IMR-90 (cell line): ENCODE measurements around the gene TRMT6. TPM values are rescaled to one million over a fixed set of nuclear protein-coding genes. Genes with fewer than 3 reads are reported as not detected.

ENCODE experiments used
- ATAC-seq: fragments of 200-7000 bp; cut with Tn5 transposase; 2 replicates; pipeline ENCODE4 v1.9.1; 2020; ENCODE audit warnings: low read depth, mild to moderate bottlenecking, moderate library complexity
- BruUV-seq: library from RNA; stranded (reverse); fragments of 400-500 nt; replicated peaks from 2 replicates; lab custom pipeline; 2021; lab: Mats Ljungman, UMichigan
- CTCF ChIA-PET: fragments of 300-600 bp; formaldehyde crosslinking; extraction: SDS; loops from one replicate; lab custom pipeline; 2021; ENCODE audit warnings: antibody characterized with exemption; lab: Yijun Ruan, JAX
- POLR2A ChIA-PET: fragments of 300-600 bp; sonication (Branson Sonifier 250); formaldehyde crosslinking; loops from one replicate; lab custom pipeline; 2022; ENCODE audit warnings: antibody characterized with exemption; ENCODE audit not compliant: unreplicated experiment; lab: Charles Lee
- DNase-seq: peaks from one replicate; pipeline ENCODE4 v3.0.0; 2013
- H2AFZ ChIP-seq: replicated peaks from 2 replicates; pipeline ENCODE3; 2013; ENCODE audit warnings: low read length, mild to moderate bottlenecking; ENCODE audit not compliant: poor library complexity
- H2AK5ac ChIP-seq: 2 replicates; pipeline ENCODE4 v1.6.1; 2013; ENCODE audit warnings: low read depth, low read length, inconsistent platforms
- H2AK9ac ChIP-seq: replicated peaks from 2 replicates; pipeline ENCODE3; 2013; ENCODE audit warnings: mild to moderate bottlenecking, low read depth, low read length, moderate library complexity; ENCODE audit not compliant: poor library complexity
- H2BK120ac ChIP-seq: 2 replicates; pipeline ENCODE4 v1.6.1; 2013; ENCODE audit warnings: low read depth, low read length, inconsistent platforms
- H2BK15ac ChIP-seq: 3 replicates; pipeline ENCODE4 v1.6.1; 2013; ENCODE audit warnings: low read depth, low read length, inconsistent platforms
- H2BK20ac ChIP-seq: 2 replicates; pipeline ENCODE4 v1.6.1; 2013; ENCODE audit warnings: low read depth, mild to moderate bottlenecking, inconsistent platforms, low read length, moderate library complexity
- H2BK5ac ChIP-seq: 2 replicates; pipeline ENCODE4 v1.6.1; 2013; ENCODE audit warnings: mild to moderate bottlenecking, low read depth, low read length, inconsistent platforms; ENCODE audit not compliant: poor library complexity, severe bottlenecking
- H3K14ac ChIP-seq: replicated peaks from 2 replicates; pipeline ENCODE4 v1.6.1; 2013; ENCODE audit warnings: low read depth, low read length, inconsistent platforms
- H3K18ac ChIP-seq: 2 replicates; pipeline ENCODE4 v1.6.1; 2013; ENCODE audit warnings: low read depth, low read length, control low read depth
- H3K23ac ChIP-seq: 2 replicates; pipeline ENCODE4 v1.6.1; 2013; ENCODE audit warnings: low read depth, low read length, inconsistent platforms
- H3K27ac ChIP-seq: 2 replicates; pipeline ENCODE4 v1.5.1; 2013; ENCODE audit warnings: mild to moderate bottlenecking, control low read depth, low read length; ENCODE audit not compliant: insufficient read depth
- H3K27me3 ChIP-seq: 2 replicates; pipeline ENCODE4 v1.6.1; 2013; ENCODE audit warnings: low read length; ENCODE audit not compliant: control insufficient read depth, insufficient read depth
- H3K36me3 ChIP-seq: 2 replicates; pipeline ENCODE4 v1.6.1; 2013; ENCODE audit warnings: low read length, mixed read lengths; ENCODE audit not compliant: control insufficient read depth, insufficient read depth
- H3K4ac ChIP-seq: 2 replicates; pipeline ENCODE4 v1.6.1; 2013; ENCODE audit warnings: low read depth, low read length, inconsistent platforms
- H3K4me1 ChIP-seq: 2 replicates; pipeline ENCODE4 v1.6.1; 2013; ENCODE audit warnings: low read length, mixed read lengths; ENCODE audit not compliant: control insufficient read depth, insufficient read depth
- H3K4me2 ChIP-seq: 2 replicates; pipeline ENCODE4 v1.6.1; 2013; ENCODE audit warnings: low read depth, mild to moderate bottlenecking, control low read depth, low read length, moderate library complexity
- H3K4me3 ChIP-seq: 2 replicates; pipeline ENCODE4 v1.5.1; 2013; ENCODE audit warnings: low read depth, mild to moderate bottlenecking, control low read depth, low read length, moderate library complexity; ENCODE audit not compliant: insufficient read depth
- H3K56ac ChIP-seq: 2 replicates; pipeline ENCODE4 v1.6.1; 2013; ENCODE audit warnings: low read length, inconsistent platforms; ENCODE audit not compliant: insufficient read depth; ENCODE audit errors: extremely low read depth
- H3K79me1 ChIP-seq, 2 experiments: 2 replicates each; pipeline ENCODE4 v1.6.1; 2013; ENCODE audit warnings: low read length in 2 of 2, inconsistent platforms in 1 of 2, low read depth in 1 of 2
- H3K9ac ChIP-seq: 2 replicates; pipeline ENCODE4 v1.6.1; 2013; ENCODE audit warnings: low read depth, low read length, control low read depth
- H3K9me1 ChIP-seq: 2 replicates; pipeline ENCODE4 v1.6.1; 2013; ENCODE audit warnings: low read length, inconsistent platforms; ENCODE audit not compliant: insufficient read depth
- H3K9me3 ChIP-seq: 2 replicates; pipeline ENCODE4 v1.6.1; 2013; ENCODE audit warnings: low read length; ENCODE audit not compliant: control insufficient read depth, insufficient read depth
- H4K20me1 ChIP-seq: 2 replicates; pipeline ENCODE4 v1.6.1; 2013; ENCODE audit warnings: low read length, inconsistent platforms; ENCODE audit not compliant: insufficient read depth
- H4K5ac ChIP-seq: 2 replicates; pipeline ENCODE4 v1.6.1; 2013; ENCODE audit warnings: mild to moderate bottlenecking, low read depth, low read length, control low read depth
- H4K8ac ChIP-seq, 2 experiments: 2 replicates each; pipeline ENCODE4 v1.6.1; 2013; ENCODE audit warnings: low read depth in 2 of 2, low read length in 2 of 2, control low read depth in 1 of 2, inconsistent platforms in 1 of 2
- H4K91ac ChIP-seq: 2 replicates; pipeline ENCODE4 v1.6.1; 2013; ENCODE audit warnings: low read depth, low read length, inconsistent platforms; ENCODE audit not compliant: insufficient read depth
- BHLHE40 ChIP-seq: fragments of 150-350 bp; IDR thresholded peaks from 2 replicates; pipeline ENCODE4 v1.6.1; 2016; ENCODE audit warnings: mild to moderate bottlenecking, low read depth, low read length
- CEBPB ChIP-seq: IDR thresholded peaks from 2 replicates; pipeline ENCODE4 v1.6.1; 2012; ENCODE audit warnings: low read depth, low read length, improper control_type of control experiment
- CHD1 ChIP-seq: IDR thresholded peaks from 2 replicates; pipeline ENCODE4 v1.6.1; 2012; ENCODE audit warnings: low read depth, low read length, improper control_type of control experiment
- ELK1 ChIP-seq: fragments of 150-350 bp; IDR thresholded peaks from 2 replicates; pipeline ENCODE4 v1.6.1; 2016; ENCODE audit warnings: low read depth, mild to moderate bottlenecking, low read length, moderate library complexity, borderline replicate concordance
- FOS ChIP-seq: fragments of 150-350 bp; IDR thresholded peaks from 2 replicates; pipeline ENCODE4 v1.6.1; 2016; ENCODE audit warnings: low read depth, low read length
- MAFK ChIP-seq: IDR thresholded peaks from 2 replicates; pipeline ENCODE4 v1.6.1; 2012; ENCODE audit warnings: low read depth, low read length, improper control_type of control experiment
- MAZ ChIP-seq: IDR thresholded peaks from 2 replicates; pipeline ENCODE4 v1.6.1; 2012; ENCODE audit warnings: low read depth, mild to moderate bottlenecking, low read length, improper control_type of control experiment, moderate library complexity, borderline replicate concordance
- MXI1 ChIP-seq: IDR thresholded peaks from 2 replicates; pipeline ENCODE4 v1.6.1; 2012; ENCODE audit warnings: low read depth, mild to moderate bottlenecking, low read length, moderate library complexity, borderline replicate concordance
- NFE2L2 ChIP-seq: fragments of 150-350 bp; IDR thresholded peaks from 2 replicates; pipeline ENCODE4 v1.6.1; 2016; ENCODE audit warnings: low read depth, mild to moderate bottlenecking, low read length
- POLR2A ChIP-seq: IDR thresholded peaks from 2 replicates; pipeline ENCODE4 v1.6.1; 2012; ENCODE audit warnings: mild to moderate bottlenecking, low read depth, low read length
- RAD21 ChIP-seq: IDR thresholded peaks from 2 replicates; pipeline ENCODE4 v1.6.1; 2012; ENCODE audit warnings: low read length, improper control_type of control experiment
- RCOR1 ChIP-seq: IDR thresholded peaks from 2 replicates; pipeline ENCODE4 v1.6.1; 2012; ENCODE audit warnings: mild to moderate bottlenecking, low read length, improper control_type of control experiment; ENCODE audit not compliant: insufficient replicate concordance
- RFX5 ChIP-seq: IDR thresholded peaks from 2 replicates; pipeline ENCODE4 v1.8.0; 2012; ENCODE audit warnings: low read depth, mild to moderate bottlenecking, low read length, moderate library complexity
- SMC3 ChIP-seq: fragments of 150-350 bp; IDR thresholded peaks from 2 replicates; pipeline ENCODE4 v1.6.1; 2016; ENCODE audit warnings: low read depth, mild to moderate bottlenecking, antibody characterized with exemption, low read length, moderate library complexity
- USF2 ChIP-seq: fragments of 150-350 bp; IDR thresholded peaks from 2 replicates; pipeline ENCODE4 v1.6.1; 2017; ENCODE audit warnings: mild to moderate bottlenecking, antibody characterized with exemption, low read length, low read depth
- WGBS, 2 experiments: methylation state at CpG; one replicate each; pipeline versions ENCODE4 v1.1.5 to v1.1.7; 2013; ENCODE audit warnings: missing lambda C conversion rate in 2 of 2; ENCODE audit not compliant: insufficient read length in 1 of 2; ENCODE audit errors: extremely low coverage in 2 of 2; 5-methylcytosine and 5-hydroxymethylcytosine counted together
- dilution Hi-C: fragments of 300-500 bp; cut with HindIII; formaldehyde crosslinking; loops from one replicate; pipeline ENCODE4 v1.14.3; 2018; ENCODE audit warnings: low sequenced_read_pairs; ENCODE audit not compliant: unreplicated experiment
- in situ Hi-C: fragments of 300-500 bp; cut with MboI; formaldehyde crosslinking; loops from 3 replicates; pipeline ENCODE4 v1.14.3; 2019; ENCODE audit warnings: low sequenced_read_pairs, inconsistent platforms, mixed read lengths
- intact Hi-C: fragments of 100-400 bp; cut with micrococcal nuclease; formaldehyde crosslinking; loops from 2 replicates; pipeline ENCODE4 v1.10.0; 2022
- polyA plus RNA-seq, 3 experiments: library from polyadenylated mRNA; depleted of rRNA; stranded (reverse); fragments of >200 nt; gene quantifications; 2 replicates each; pipeline ENCODE4 v1.2.3, GENCODE V29; 2012; ENCODE audit warnings: low replicate concordance in 1 of 3
- total RNA-seq: library from RNA; depleted of rRNA; stranded (reverse); fragments of >200 nt; gene quantifications from 2 replicates; pipeline ENCODE4 v1.2.3, GENCODE V29; 2012
- TF ChIP-seq, protein P1 (sequence below): conservative IDR thresholded peaks from 2 replicates; pipeline ENCODE4 v1.5.1; 2012; ENCODE audit warnings: mild to moderate bottlenecking, low read depth, low read length, improper control_type of control experiment

TRMT6 gene
- total and polyA plus RNA-seq, 2 of the 4 experiments (the other 2 are of a cell fraction): 7.2 to 8.0 TPM

GRCh38 chr20:5914859-5915258, 35.5 kb downstream of the TRMT6 start:
- H3K4me1 ChIP-seq: peaks cover 5% of the 10 kb centered on the region
- ChIA-PET POLR2A (no interaction called here), CTCF (no interaction called here)
- DNase-seq (no peak), ATAC-seq (no peak)
- H3K56ac ChIP-seq: no peak overlapping the region
- no peak overlapping the region for H2BK5ac ChIP-seq
- H3K18ac ChIP-seq: no peak overlapping the region
- no peaks in the 10 kb centered on the region for H3K9me3 ChIP-seq
- no peak overlapping the region for H2BK15ac ChIP-seq
- H2AK5ac ChIP-seq: no peak overlapping the region
- no peak overlapping the region for H2BK120ac ChIP-seq
- dilution Hi-C loops: no loop called here
- H3K36me3 ChIP-seq: no peaks in the 10 kb centered on the region
- H4K5ac ChIP-seq: no peak overlapping the region
- no peak overlapping the region for H3K14ac ChIP-seq
- H2BK20ac ChIP-seq: no peak overlapping the region
- H2AK9ac ChIP-seq: no peak overlapping the region
- no TSS peak for BruUV-seq
- in situ Hi-C loops: no loop called here
- H3K4ac ChIP-seq: no peak overlapping the region
- no peak overlapping the region for H3K9ac ChIP-seq
- H3K27me3 ChIP-seq: peaks cover 6% of the 10 kb centered on the region
- WGBS, 2 experiments: no CpG with 5 or more reads among the region's 1 CpG
- no peak overlapping the region for H2AFZ ChIP-seq
- no peaks in the 10 kb centered on the region for H3K79me1 ChIP-seq
- 0 out of 2 replicates have a peak, but pooled peaks cover 4% of the 10 kb centered on the region for H3K9me1 ChIP-seq
- intact Hi-C loops: no loop called here
- H4K91ac ChIP-seq: no peak overlapping the region
- TF ChIP-seq FOS: no peak
- no peak for TF ChIP-seq CHD1
- no peak for TF ChIP-seq RCOR1
- no peak for TF ChIP-seq CEBPB
- TF ChIP-seq NFE2L2: no peak
- no peak for TF ChIP-seq RFX5
- no peak for TF ChIP-seq USF2
- TF ChIP-seq ELK1: no peak
- TF ChIP-seq BHLHE40: no peak
- no peak for TF ChIP-seq MXI1
- TF ChIP-seq RAD21: no peak
- TF ChIP-seq POLR2A: no peak
- TF ChIP-seq MAFK: no peak
- TF ChIP-seq, protein P1, sequence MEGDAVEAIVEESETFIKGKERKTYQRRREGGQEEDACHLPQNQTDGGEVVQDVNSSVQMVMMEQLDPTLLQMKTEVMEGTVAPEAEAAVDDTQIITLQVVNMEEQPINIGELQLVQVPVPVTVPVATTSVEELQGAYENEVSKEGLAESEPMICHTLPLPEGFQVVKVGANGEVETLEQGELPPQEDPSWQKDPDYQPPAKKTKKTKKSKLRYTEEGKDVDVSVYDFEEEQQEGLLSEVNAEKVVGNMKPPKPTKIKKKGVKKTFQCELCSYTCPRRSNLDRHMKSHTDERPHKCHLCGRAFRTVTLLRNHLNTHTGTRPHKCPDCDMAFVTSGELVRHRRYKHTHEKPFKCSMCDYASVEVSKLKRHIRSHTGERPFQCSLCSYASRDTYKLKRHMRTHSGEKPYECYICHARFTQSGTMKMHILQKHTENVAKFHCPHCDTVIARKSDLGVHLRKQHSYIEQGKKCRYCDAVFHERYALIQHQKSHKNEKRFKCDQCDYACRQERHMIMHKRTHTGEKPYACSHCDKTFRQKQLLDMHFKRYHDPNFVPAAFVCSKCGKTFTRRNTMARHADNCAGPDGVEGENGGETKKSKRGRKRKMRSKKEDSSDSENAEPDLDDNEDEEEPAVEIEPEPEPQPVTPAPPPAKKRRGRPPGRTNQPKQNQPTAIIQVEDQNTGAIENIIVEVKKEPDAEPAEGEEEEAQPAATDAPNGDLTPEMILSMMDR: no peak
- no peak for TF ChIP-seq SMC3
- no peak for TF ChIP-seq MAZ
- H4K8ac ChIP-seq: no peak overlapping the region
- H3K4me2 ChIP-seq: no peak overlapping the region
- H3K27ac ChIP-seq: no peak overlapping the region
- peaks cover 4% of the 10 kb centered on the region; the same call in 1 of the 2 replicates for H4K20me1 ChIP-seq
- no peak overlapping the region for H3K4me3 ChIP-seq
- no peak overlapping the region for H3K23ac ChIP-seq
